Sigmoid colon (tissue), 4 donors: ENCODE results near the gene OPRD1.

Experiments
- POLR2A ChIP-seq, 2 donors: fragments of 450-650 bp; IDR thresholded peaks; one replicate each; pipeline ENCODE4 v1.6.1; 2016; ENCODE audit warnings: antibody characterized with exemption in 2 of 2, mild to moderate bottlenecking in 2 of 2, moderate library complexity in 2 of 2
- POLR2AphosphoS5 ChIP-seq, 4 donors: sonication (generic); formaldehyde crosslinking; IDR thresholded peaks; one replicate each; pipeline ENCODE4 v1.6.1; 2017; ENCODE audit warnings: antibody characterized with exemption in 4 of 4
- TF ChIP-seq, protein P1 (sequence below), 4 experiments: fragments of 450-650 bp in 3 of 4; fragments of 200-600 bp in 1 of 4; IDR thresholded peaks; one replicate each; pipeline ENCODE4 v1.5.1; 2016 to 2019; ENCODE audit warnings: antibody characterized with exemption in 4 of 4, mild to moderate bottlenecking in 3 of 4, moderate library complexity in 2 of 4

DNA sequence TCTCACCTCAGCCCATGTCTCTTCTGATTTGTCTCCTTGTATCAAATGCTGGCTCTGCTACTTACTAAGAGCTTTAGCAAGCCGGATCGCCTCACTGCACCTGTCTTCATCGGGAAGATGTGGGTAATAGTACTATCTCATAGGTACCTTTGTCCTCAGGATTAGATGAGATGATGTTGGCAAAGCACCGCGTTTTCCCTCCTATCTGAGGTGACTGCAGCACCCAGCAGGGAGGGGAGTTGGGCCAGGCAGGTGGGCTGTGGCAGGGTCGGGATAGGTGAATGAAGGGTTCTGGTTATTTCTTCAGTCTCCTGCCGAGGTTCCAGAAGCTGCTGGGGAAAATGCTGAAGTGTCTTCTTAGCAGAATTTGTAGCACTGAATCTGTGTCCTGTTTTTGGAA, 5.2 kb downstream of the OPRD1 start:
- TF ChIP-seq, protein P1, sequence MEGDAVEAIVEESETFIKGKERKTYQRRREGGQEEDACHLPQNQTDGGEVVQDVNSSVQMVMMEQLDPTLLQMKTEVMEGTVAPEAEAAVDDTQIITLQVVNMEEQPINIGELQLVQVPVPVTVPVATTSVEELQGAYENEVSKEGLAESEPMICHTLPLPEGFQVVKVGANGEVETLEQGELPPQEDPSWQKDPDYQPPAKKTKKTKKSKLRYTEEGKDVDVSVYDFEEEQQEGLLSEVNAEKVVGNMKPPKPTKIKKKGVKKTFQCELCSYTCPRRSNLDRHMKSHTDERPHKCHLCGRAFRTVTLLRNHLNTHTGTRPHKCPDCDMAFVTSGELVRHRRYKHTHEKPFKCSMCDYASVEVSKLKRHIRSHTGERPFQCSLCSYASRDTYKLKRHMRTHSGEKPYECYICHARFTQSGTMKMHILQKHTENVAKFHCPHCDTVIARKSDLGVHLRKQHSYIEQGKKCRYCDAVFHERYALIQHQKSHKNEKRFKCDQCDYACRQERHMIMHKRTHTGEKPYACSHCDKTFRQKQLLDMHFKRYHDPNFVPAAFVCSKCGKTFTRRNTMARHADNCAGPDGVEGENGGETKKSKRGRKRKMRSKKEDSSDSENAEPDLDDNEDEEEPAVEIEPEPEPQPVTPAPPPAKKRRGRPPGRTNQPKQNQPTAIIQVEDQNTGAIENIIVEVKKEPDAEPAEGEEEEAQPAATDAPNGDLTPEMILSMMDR (IDR thresholded peaks at IDR 0.05): no peak
- TF ChIP-seq POLR2AphosphoS5 (IDR thresholded peaks at IDR 0.05) (no peak), POLR2A (IDR thresholded peaks at IDR 0.05) (no peak)
